Activated CD4-positive, alpha-beta T cell treated with anti-CD3 and anti-CD28 coated beads for 1 hour (primary cell): Measurements from ENCODE around the gene SLC35E4.
A peak's percentile ranks its signal among the peaks of the same experiment; 100 is the strongest.
"Not testable (repeated sequence)": the region's sequence is repeated elsewhere in the genome, so short reads cannot be mapped to it uniquely, and the experiment has no call there.

ENCODE experiments used
- DNase-seq: peaks from one replicate; pipeline ENCODE4 v3.0.0-alpha.2; 2020

The SLC35E4 gene

GRCh38 chr22:30654361-30654760, 18.8 kb downstream of the SLC35E4 start:
- no peak for DNase-seq

GRCh38 chr22:30655532-30655931, 20.0 kb downstream of the SLC35E4 start:
- no peak for DNase-seq

GRCh38 chr22:30662040-30662439, 26.5 kb downstream of the SLC35E4 start:
- no peak for DNase-seq

- no peak for DNase-seq
These were observed 29.2 kb downstream of the SLC35E4 start for GRCh38 chr22:30664798-30665197.

- no peak for DNase-seq
These were observed 29.7 kb downstream of the SLC35E4 start for GRCh38 chr22:30665266-30665665.

- DNase-seq: no peak
These were observed 30.2 kb downstream of the SLC35E4 start for GRCh38 chr22:30665786-30666185.

GRCh38 chr22:30667107-30667493, 31.5 kb downstream of the SLC35E4 start:
- no peak for DNase-seq

- peak; percentile 93 for DNase-seq
These were observed 32.2 kb downstream of the SLC35E4 start, which contains the start of gene DUSP18 for GRCh38 chr22:30667494-30668385. DUSP18 (minus strand) TSS chr22:30667875; CDS start chr22:30664003, 3,872 bp downstream.

- no peak for DNase-seq
These were observed 32.8 kb downstream of the SLC35E4 start for GRCh38 chr22:30668386-30668710.

- no peak for DNase-seq
These were observed 35.5 kb downstream of the SLC35E4 start for GRCh38 chr22:30671071-30671470.

GRCh38 chr22:30673136-30673535, 37.6 kb downstream of the SLC35E4 start:
- no peak for DNase-seq

- no peak for DNase-seq
These were observed 38.9 kb downstream of the SLC35E4 start for GRCh38 chr22:30674482-30674881.

- no peak for DNase-seq
These were observed 39.9 kb downstream of the SLC35E4 start for GRCh38 chr22:30675436-30675835.

GRCh38 chr22:30676565-30676964, 41.0 kb downstream of the SLC35E4 start:
- DNase-seq: not testable (repeated sequence)

- not testable (repeated sequence) for DNase-seq
These were observed 44.5 kb downstream of the SLC35E4 start for GRCh38 chr22:30679895-30680690.

GRCh38 chr22:30680991-30681770, 45.6 kb downstream of the SLC35E4 start:
- no peak for DNase-seq

GRCh38 chr22:30681831-30682230, 46.2 kb downstream of the SLC35E4 start:
- DNase-seq: no peak

GRCh38 chr22:30685178-30685577, 49.6 kb downstream of the SLC35E4 start:
- no peak for DNase-seq

- no peak for DNase-seq
These were observed 51.8 kb downstream of the SLC35E4 start for GRCh38 chr22:30687358-30687757.

GRCh38 chr22:30689622-30690021, 54.0 kb downstream of the SLC35E4 start:
- DNase-seq: no peak

GRCh38 chr22:30691204-30691603, 55.6 kb downstream of the SLC35E4 start:
- no peak for DNase-seq

- DNase-seq: peak; percentile 27
These were observed 58.6 kb downstream of the SLC35E4 start for GRCh38 chr22:30694171-30694639.
